ENCODE results near the gene HK1.

HK1 gene

GRCh38 chr10:69312528-69312927 lies 34.2 kb downstream of the HK1 start:
- in situ Hi-C loops (cut with MboI; ENCODE audit: low pct_unique_long_range_greater_than_20kb, low sequenced_read_pairs, unreplicated experiment): no loop called here
- DNase-seq (ENCODE audit: low spot score): no peak
- TF ChIP-seq CTCF (IDR thresholded peaks at IDR 0.05; ENCODE audit: extremely low read depth, insufficient read depth, missing control alignments): no peak

GRCh38 chr10:69315100-69315542 lies 36.8 kb downstream of the HK1 start:
- in situ Hi-C loops (cut with MboI; ENCODE audit: low pct_unique_long_range_greater_than_20kb, low sequenced_read_pairs, unreplicated experiment): no loop called here
- no peak for TF ChIP-seq CTCF (IDR thresholded peaks at IDR 0.05; ENCODE audit: extremely low read depth, insufficient read depth, missing control alignments)
- DNase-seq (ENCODE audit: low spot score): no peak

GRCh38 chr10:69315610-69316312 lies 37.5 kb downstream of the HK1 start:
- DNase-seq (ENCODE audit: low spot score): no peak
- TF ChIP-seq CTCF (IDR thresholded peaks at IDR 0.05; ENCODE audit: extremely low read depth, insufficient read depth, missing control alignments): no peak
- in situ Hi-C loops (cut with MboI; ENCODE audit: low pct_unique_long_range_greater_than_20kb, low sequenced_read_pairs, unreplicated experiment): no loop called here

GRCh38 chr10:69316313-69317059 lies 38.2 kb downstream of the HK1 start:
- DNase-seq (ENCODE audit: low spot score): no peak
- in situ Hi-C loops (cut with MboI; ENCODE audit: low pct_unique_long_range_greater_than_20kb, low sequenced_read_pairs, unreplicated experiment): no loop called here

GRCh38 chr10:69317175-69317604 lies 38.9 kb downstream of the HK1 start:
- no peak for TF ChIP-seq CTCF (IDR thresholded peaks at IDR 0.05; ENCODE audit: extremely low read depth, insufficient read depth, missing control alignments)
- DNase-seq (ENCODE audit: low spot score): peak; percentile 85
- in situ Hi-C loops (cut with MboI; ENCODE audit: low pct_unique_long_range_greater_than_20kb, low sequenced_read_pairs, unreplicated experiment): no loop called here

More at GRCh38 chr10:69316313-69317059, 38.2 kb downstream of the HK1 start:
- TF ChIP-seq CTCF (IDR thresholded peaks at IDR 0.05; ENCODE audit: extremely low read depth, insufficient read depth, missing control alignments): no peak

- TF ChIP-seq CTCF (IDR thresholded peaks at IDR 0.05; ENCODE audit: extremely low read depth, insufficient read depth, missing control alignments): no peak
- no peak for DNase-seq (ENCODE audit: low spot score)
- in situ Hi-C loops (cut with MboI; ENCODE audit: low pct_unique_long_range_greater_than_20kb, low sequenced_read_pairs, unreplicated experiment): no loop called here
Observed at GRCh38 chr10:69317626-69318105, 39.4 kb downstream of the HK1 start.
